Stomach (tissue), 4 donors: Measurements from ENCODE around the gene ZBTB17.

Experiments
- POLR2A ChIP-seq, 4 donors: fragments of 450-650 bp; IDR thresholded peaks; one replicate each; pipeline ENCODE4 v1.6.1; 2016; ENCODE audit warnings: antibody characterized with exemption in 4 of 4, control low read depth in 2 of 4, mild to moderate bottlenecking in 1 of 4, moderate library complexity in 1 of 4
- TF ChIP-seq, protein P1 (sequence below), 7 experiments: fragments of 450-650 bp in 4 of 7; fragments of 200-600 bp in 3 of 7; sonication (generic) in 3 of 7; IDR thresholded peaks; one replicate each; pipeline ENCODE4 v1.5.1; 2016 to 2019; ENCODE audit warnings: antibody characterized with exemption in 7 of 7, control low read depth in 2 of 7, mild to moderate bottlenecking in 1 of 7

GRCh38 chr1:15965228-15965767 lies 10.6 kb downstream of the ZBTB17 start:
- no peak for TF ChIP-seq POLR2A (IDR thresholded peaks at IDR 0.05)
- TF ChIP-seq, protein P1, sequence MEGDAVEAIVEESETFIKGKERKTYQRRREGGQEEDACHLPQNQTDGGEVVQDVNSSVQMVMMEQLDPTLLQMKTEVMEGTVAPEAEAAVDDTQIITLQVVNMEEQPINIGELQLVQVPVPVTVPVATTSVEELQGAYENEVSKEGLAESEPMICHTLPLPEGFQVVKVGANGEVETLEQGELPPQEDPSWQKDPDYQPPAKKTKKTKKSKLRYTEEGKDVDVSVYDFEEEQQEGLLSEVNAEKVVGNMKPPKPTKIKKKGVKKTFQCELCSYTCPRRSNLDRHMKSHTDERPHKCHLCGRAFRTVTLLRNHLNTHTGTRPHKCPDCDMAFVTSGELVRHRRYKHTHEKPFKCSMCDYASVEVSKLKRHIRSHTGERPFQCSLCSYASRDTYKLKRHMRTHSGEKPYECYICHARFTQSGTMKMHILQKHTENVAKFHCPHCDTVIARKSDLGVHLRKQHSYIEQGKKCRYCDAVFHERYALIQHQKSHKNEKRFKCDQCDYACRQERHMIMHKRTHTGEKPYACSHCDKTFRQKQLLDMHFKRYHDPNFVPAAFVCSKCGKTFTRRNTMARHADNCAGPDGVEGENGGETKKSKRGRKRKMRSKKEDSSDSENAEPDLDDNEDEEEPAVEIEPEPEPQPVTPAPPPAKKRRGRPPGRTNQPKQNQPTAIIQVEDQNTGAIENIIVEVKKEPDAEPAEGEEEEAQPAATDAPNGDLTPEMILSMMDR (IDR thresholded peaks at IDR 0.05): no peak
